Fibroblast of lung (primary cell): ENCODE results near the gene GYG1. TPM values are rescaled to one million over a fixed set of nuclear protein-coding genes. Genes with fewer than 3 reads are reported as not detected.

Experiments used
- DNase-seq, 2 donors: peaks; one replicate each; pipeline versions ENCODE4 v3.0.0 to v3.0.0-alpha.2; 2010; ENCODE audit warnings: low read depth in 2 of 2
- H2AFZ ChIP-seq: 2 replicates; pipeline ENCODE4 v1.5.1; 2012; ENCODE audit warnings: low read length, control low read depth, inconsistent platforms
- H3K27ac ChIP-seq: 2 replicates; pipeline ENCODE4 v1.5.1; 2011; ENCODE audit warnings: low read length, control low read depth; ENCODE audit not compliant: insufficient read depth
- H3K27me3 ChIP-seq: 2 replicates; pipeline ENCODE4 v1.5.1; 2011; ENCODE audit warnings: mild to moderate bottlenecking, low read length; ENCODE audit not compliant: control insufficient read depth, insufficient read depth
- H3K36me3 ChIP-seq: 2 replicates; pipeline ENCODE4 v1.5.1; 2011; ENCODE audit warnings: low read length; ENCODE audit not compliant: control insufficient read depth, insufficient read depth
- H3K4me1 ChIP-seq: 2 replicates; pipeline ENCODE4 v1.5.1; 2011; ENCODE audit warnings: low read length; ENCODE audit not compliant: control insufficient read depth, insufficient read depth; ENCODE audit errors: extremely low read depth
- H3K4me2 ChIP-seq: 2 replicates; pipeline ENCODE4 v1.5.1; 2011; ENCODE audit warnings: low read length, control low read depth; ENCODE audit not compliant: insufficient read depth; ENCODE audit errors: extremely low read depth
- H3K4me3 ChIP-seq, 4 experiments: fragments of 200-600 bp in 1 of 4; sonication (generic) in 1 of 4; replicated peaks in 1 of 4; 2 replicates each; pipeline ENCODE4 v1.5.1; 2011 to 2016; ENCODE audit warnings: low read length in 4 of 4, low read depth in 3 of 4, mild to moderate bottlenecking in 3 of 4, control low read depth in 2 of 4, inconsistent platforms in 1 of 4, mixed read lengths in 1 of 4; ENCODE audit not compliant: insufficient read depth in 1 of 4; ENCODE audit errors: control extremely low read depth in 1 of 4
- H3K79me2 ChIP-seq: 2 replicates; pipeline ENCODE4 v1.5.1; 2012; ENCODE audit warnings: mild to moderate bottlenecking, low read length, inconsistent platforms; ENCODE audit not compliant: control insufficient read depth, insufficient read depth
- H3K9ac ChIP-seq: 2 replicates; pipeline ENCODE4 v1.5.1; 2011; ENCODE audit warnings: mild to moderate bottlenecking, low read length, control low read depth; ENCODE audit not compliant: insufficient read depth
- H3K9me3 ChIP-seq: 2 replicates; pipeline ENCODE4 v1.5.1; 2012; ENCODE audit warnings: low read depth, low read length; ENCODE audit not compliant: control insufficient read depth, insufficient read depth
- H4K20me1 ChIP-seq: 2 replicates; pipeline ENCODE4 v1.5.1; 2011; ENCODE audit warnings: low read length; ENCODE audit not compliant: control insufficient read depth, insufficient read depth; ENCODE audit errors: extremely low read depth
- CTCF ChIP-seq, 2 donors: IDR thresholded peaks in 1 of 2; conservative IDR thresholded peaks in 1 of 2; 1 replicate in 1 of 2; 2 replicates in 1 of 2; pipeline ENCODE4 v1.5.1; 2011 to 2012; ENCODE audit warnings: low read length in 2 of 2, control low read depth in 1 of 2, inconsistent platforms in 1 of 2, low read depth in 1 of 2, mild to moderate bottlenecking in 1 of 2
- EZH2 ChIP-seq: IDR thresholded peaks from 2 replicates; pipeline ENCODE4 v1.5.1; 2012; ENCODE audit warnings: low read length, control low read depth, mild to moderate bottlenecking; ENCODE audit errors: missing control alignments
- polyA plus RNA-seq, 2 donors: library from polyadenylated mRNA; depleted of rRNA in 1 of 2; stranded (reverse) in 1 of 2; unstranded in 1 of 2; fragments of >200 nt; gene quantifications; 2 replicates each; pipeline ENCODE4 v1.2.1, GENCODE V29; 2011 to 2012; ENCODE audit warnings: missing spikeins in 1 of 2
- total RNA-seq: library from RNA; depleted of rRNA; stranded (reverse); fragments of >200 nt; gene quantifications from 2 replicates; pipeline ENCODE4 v1.2.1, GENCODE V29; 2014

The GYG1 gene
- total and polyA plus RNA-seq, 2 donors (not counting 1 experiment from before 2014, with no cell fraction given) = 71.5 to 224 TPM

DNA sequence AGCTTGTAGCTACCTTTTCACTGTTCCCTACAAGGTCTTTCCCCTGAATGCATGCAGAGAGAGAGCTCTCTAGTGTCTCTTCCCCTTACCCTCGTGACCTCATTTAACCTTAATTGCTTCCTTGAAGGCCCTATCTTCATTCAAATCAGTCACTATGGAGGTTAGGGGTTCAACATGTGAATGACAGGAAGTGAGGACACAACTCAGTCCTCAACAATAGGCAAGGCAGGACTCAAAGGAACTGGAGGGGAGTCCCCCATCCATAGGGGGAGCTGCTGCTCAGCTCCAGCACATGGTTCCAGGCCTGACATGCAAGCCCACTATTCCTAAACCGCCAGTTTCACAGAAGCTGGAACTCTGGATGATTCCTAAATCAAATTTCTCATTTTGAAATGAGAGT is 33.8 kb upstream of the GYG1 start:
- H3K4me2 ChIP-seq = no peak overlapping the region
- no peak overlapping the region for H3K9ac ChIP-seq
- H3K4me3 ChIP-seq = no peak overlapping the region
- no peaks in the 10 kb centered on the region for H3K9me3 ChIP-seq
- H3K27ac ChIP-seq = no peak overlapping the region
- H3K4me1 ChIP-seq = peaks cover 4% of the 10 kb centered on the region
- DNase-seq = no peak
- H3K27me3 ChIP-seq = no peaks in the 10 kb centered on the region
- H4K20me1 ChIP-seq = no peaks in the 10 kb centered on the region
- peak in 1 of 2 donors; percentile 34 for TF ChIP-seq CTCF (conservative IDR thresholded peaks at IDR 0.05 in 1 of 2, IDR thresholded peaks at IDR 0.05 in 1 of 2; ENCODE audit: low read depth in 1 of 2, low read length in 2 of 2)
- no peak for TF ChIP-seq EZH2
- H3K79me2 ChIP-seq = no peaks in the 10 kb centered on the region
- H3K36me3 ChIP-seq = no peaks in the 10 kb centered on the region
- H2AFZ ChIP-seq = no peak overlapping the region

DNA sequence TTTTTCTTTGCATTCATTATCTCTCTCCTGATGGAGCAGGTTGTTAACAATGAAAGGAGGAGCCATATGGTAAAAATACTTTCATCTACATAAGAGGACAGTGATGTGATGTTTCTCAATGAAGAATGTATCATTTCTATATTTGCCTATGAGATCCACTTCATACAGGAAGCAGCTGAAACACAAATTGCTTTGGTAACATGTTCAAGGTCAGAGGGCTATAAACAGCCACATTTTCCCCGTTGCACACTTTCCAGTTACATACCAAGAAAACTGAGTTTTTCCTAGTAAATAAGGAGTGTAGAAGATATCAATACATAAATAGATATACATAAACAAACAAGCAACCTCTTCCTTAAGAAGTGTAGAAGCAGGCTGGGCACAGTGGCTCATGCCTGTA is 32.6 kb upstream of the GYG1 start:
- H3K4me3 ChIP-seq = no peak overlapping the region
- DNase-seq = no peak
- peaks cover 4% of the 10 kb centered on the region for H3K4me1 ChIP-seq
- H3K4me2 ChIP-seq = no peak overlapping the region
- no peaks in the 10 kb centered on the region for H4K20me1 ChIP-seq
- H3K79me2 ChIP-seq = no peaks in the 10 kb centered on the region
- no peaks in the 10 kb centered on the region for H3K9me3 ChIP-seq
- no peaks in the 10 kb centered on the region for H3K36me3 ChIP-seq
- no peak overlapping the region for H2AFZ ChIP-seq
- H3K9ac ChIP-seq = no peak overlapping the region
- TF ChIP-seq EZH2 = no peak
- no peak for TF ChIP-seq CTCF (conservative IDR thresholded peaks at IDR 0.05 in 1 of 2, IDR thresholded peaks at IDR 0.05 in 1 of 2; ENCODE audit: low read depth in 1 of 2, low read length in 2 of 2)
- no peak overlapping the region for H3K27ac ChIP-seq
- no peaks in the 10 kb centered on the region for H3K27me3 ChIP-seq

DNA sequence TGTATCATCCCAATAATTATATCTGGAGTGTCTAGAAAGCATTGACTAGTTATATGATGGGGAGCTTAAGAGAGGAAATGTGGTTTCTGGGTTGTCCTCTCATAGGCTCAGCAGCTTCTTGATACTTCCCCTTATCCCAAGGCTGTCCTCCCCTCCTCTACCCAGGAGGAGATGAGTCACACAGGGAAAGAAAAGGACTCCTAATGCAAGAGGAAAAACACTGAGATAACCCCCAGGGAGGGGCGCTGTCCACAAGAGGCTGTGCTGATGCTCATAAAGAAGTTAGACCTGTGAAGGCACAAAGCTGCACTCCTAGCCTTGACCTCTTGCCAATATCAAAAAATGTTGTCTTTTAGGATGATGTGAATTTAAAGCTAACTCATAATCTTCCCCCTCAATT is 28.8 kb upstream of the GYG1 start:
- Histone ChIP-seq H3K27me3 (no peaks in the 10 kb centered on the region), H3K4me1 (no peaks in the 10 kb centered on the region), H4K20me1 (no peaks in the 10 kb centered on the region), H3K9me3 (no peaks in the 10 kb centered on the region), H3K9ac (no peak overlapping the region), H3K4me2 (no peak overlapping the region), H3K36me3 (no peaks in the 10 kb centered on the region), H2AFZ (no peak overlapping the region), H3K27ac (no peak overlapping the region), H3K4me3 (no peak overlapping the region), H3K79me2 (no peaks in the 10 kb centered on the region)
- TF ChIP-seq EZH2 (no peak), CTCF (conservative IDR thresholded peaks at IDR 0.05 in 1 of 2, IDR thresholded peaks at IDR 0.05 in 1 of 2; ENCODE audit: low read depth in 1 of 2, low read length in 2 of 2) (peak; percentile 17 to 23)
- peak; percentile 79 to 84 for DNase-seq
